Measurements from ENCODE around the gene DBI. TPM values are rescaled to one million over a fixed set of nuclear protein-coding genes. Genes with fewer than 3 reads are reported as not detected.

The DBI gene
- total and polyA plus RNA-seq, 2 of the 8 experiments (the other 6 are each of a cell fraction or from before 2014, with no cell fraction given), result 180 to 212 TPM

GRCh38 chr2:119341684-119342083 lies 25.1 kb upstream of the DBI start (continued):
- TF ChIP-seq KDM1A (IDR thresholded peaks at IDR 0.05; ENCODE audit: borderline replicate concordance, low read length), result no peak
